GM12878 (cell line): ENCODE measurements around the gene SEPTIN14.

Source experiments
- GABPA ChIP-seq: IDR thresholded peaks from 2 replicates; pipeline ENCODE4 v1.6.1; 2014; ENCODE audit warnings: antibody characterized with exemption, low read depth, mild to moderate bottlenecking, inconsistent platforms
- TF ChIP-seq, protein P1 (sequence below), 3 experiments: IDR thresholded peaks in 2 of 3; conservative IDR thresholded peaks in 1 of 3; 2 replicates each; pipeline ENCODE4 v1.5.1; 2011; ENCODE audit warnings: low read depth in 3 of 3, low read length in 3 of 3, mild to moderate bottlenecking in 3 of 3, control low read depth in 2 of 3, moderate library complexity in 2 of 3, inconsistent platforms in 1 of 3, mixed read lengths in 1 of 3; ENCODE audit not compliant: control insufficient read depth in 2 of 3, insufficient read depth in 1 of 3; ENCODE audit errors: extremely low read depth in 1 of 3

DNA sequence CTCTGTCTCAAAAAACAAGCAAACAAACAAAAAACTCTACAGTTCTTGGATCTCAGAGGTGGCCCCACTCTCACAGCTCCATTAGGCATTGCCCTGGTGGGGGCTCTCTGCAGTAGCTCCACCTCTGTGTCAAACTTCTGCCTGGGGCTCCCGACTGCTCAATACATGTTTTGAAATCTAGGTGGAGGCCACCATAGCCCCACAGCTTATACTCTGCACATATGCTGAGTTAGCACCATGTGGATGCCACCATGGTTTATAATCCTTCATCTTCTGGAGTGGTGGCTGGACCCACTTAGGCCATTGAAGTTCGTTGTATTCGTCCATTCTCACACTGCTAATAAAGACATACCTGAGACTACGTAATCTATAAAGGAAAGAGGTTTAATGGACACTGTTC, 78.4 kb downstream of the SEPTIN14 start:
- TF ChIP-seq GABPA: no peak
- TF ChIP-seq, protein P1, sequence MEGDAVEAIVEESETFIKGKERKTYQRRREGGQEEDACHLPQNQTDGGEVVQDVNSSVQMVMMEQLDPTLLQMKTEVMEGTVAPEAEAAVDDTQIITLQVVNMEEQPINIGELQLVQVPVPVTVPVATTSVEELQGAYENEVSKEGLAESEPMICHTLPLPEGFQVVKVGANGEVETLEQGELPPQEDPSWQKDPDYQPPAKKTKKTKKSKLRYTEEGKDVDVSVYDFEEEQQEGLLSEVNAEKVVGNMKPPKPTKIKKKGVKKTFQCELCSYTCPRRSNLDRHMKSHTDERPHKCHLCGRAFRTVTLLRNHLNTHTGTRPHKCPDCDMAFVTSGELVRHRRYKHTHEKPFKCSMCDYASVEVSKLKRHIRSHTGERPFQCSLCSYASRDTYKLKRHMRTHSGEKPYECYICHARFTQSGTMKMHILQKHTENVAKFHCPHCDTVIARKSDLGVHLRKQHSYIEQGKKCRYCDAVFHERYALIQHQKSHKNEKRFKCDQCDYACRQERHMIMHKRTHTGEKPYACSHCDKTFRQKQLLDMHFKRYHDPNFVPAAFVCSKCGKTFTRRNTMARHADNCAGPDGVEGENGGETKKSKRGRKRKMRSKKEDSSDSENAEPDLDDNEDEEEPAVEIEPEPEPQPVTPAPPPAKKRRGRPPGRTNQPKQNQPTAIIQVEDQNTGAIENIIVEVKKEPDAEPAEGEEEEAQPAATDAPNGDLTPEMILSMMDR (IDR thresholded peaks at IDR 0.05 in 2 of 3, conservative IDR thresholded peaks at IDR 0.05 in 1 of 3; ENCODE audit: control insufficient read depth in 2 of 3, extremely low read depth in 1 of 3, insufficient read depth in 1 of 3, low read depth in 3 of 3, low read length in 3 of 3): no peak
